ENCODE measurements around the gene MAP3K14. TPM values are rescaled to one million over a fixed set of nuclear protein-coding genes. Genes with fewer than 3 reads are reported as not detected.

MAP3K14 gene
- total RNA-seq, 1 donor from 2014 or later = 0.34 TPM

DNA sequence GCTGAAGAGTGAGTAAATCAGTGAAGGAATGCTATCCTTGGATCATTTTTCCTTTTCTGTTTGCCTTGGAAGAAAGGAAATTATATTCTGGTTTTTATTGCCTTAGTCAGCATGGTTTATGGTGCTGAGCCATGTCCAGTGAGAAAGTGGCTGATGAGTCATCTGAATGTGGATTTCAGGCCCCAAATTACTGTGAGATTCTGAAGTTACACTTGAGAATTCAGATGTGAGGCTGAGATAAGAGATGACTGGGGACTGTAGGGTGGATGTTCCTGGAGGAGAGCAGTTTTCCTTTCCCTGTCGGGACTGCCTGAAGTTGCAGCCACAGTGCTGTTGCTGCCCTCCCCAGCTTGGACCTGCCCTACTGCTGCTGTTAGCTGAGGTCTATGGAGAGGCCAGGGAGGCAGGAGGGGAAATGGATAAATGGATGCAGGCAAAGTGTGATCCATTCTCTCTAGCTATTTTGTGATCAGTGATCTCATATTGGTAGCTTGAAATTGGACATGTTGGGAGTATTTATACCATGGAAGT lies 4.2 kb upstream of the MAP3K14 start:
- no peak overlapping the region for H3K4me3 ChIP-seq
- H2AFZ ChIP-seq (replicated peaks) = no peak overlapping the region
- H3K27ac Mint-ChIP-seq = peak overlapping the region; percentile 46
- H3K4me2 ChIP-seq = no peak overlapping the region
- H3K9me3 ChIP-seq (ENCODE audit: low read depth) = no peaks in the 10 kb centered on the region
- H3K9ac ChIP-seq = no peak overlapping the region
- no peaks in the 10 kb centered on the region for H3K27me3 ChIP-seq
- H3K4me1 ChIP-seq = peaks cover 7% of the 10 kb centered on the region
- no peak for TF ChIP-seq EZH2phosphoT487 (IDR thresholded peaks at IDR 0.05)
- TF ChIP-seq EZH2 (IDR thresholded peaks at IDR 0.05) = no peak
- TF ChIP-seq, protein P1, sequence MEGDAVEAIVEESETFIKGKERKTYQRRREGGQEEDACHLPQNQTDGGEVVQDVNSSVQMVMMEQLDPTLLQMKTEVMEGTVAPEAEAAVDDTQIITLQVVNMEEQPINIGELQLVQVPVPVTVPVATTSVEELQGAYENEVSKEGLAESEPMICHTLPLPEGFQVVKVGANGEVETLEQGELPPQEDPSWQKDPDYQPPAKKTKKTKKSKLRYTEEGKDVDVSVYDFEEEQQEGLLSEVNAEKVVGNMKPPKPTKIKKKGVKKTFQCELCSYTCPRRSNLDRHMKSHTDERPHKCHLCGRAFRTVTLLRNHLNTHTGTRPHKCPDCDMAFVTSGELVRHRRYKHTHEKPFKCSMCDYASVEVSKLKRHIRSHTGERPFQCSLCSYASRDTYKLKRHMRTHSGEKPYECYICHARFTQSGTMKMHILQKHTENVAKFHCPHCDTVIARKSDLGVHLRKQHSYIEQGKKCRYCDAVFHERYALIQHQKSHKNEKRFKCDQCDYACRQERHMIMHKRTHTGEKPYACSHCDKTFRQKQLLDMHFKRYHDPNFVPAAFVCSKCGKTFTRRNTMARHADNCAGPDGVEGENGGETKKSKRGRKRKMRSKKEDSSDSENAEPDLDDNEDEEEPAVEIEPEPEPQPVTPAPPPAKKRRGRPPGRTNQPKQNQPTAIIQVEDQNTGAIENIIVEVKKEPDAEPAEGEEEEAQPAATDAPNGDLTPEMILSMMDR (IDR thresholded peaks at IDR 0.05) = no peak
- H3K79me2 ChIP-seq (ENCODE audit: low read depth) = peaks cover 2% of the 10 kb centered on the region
- peaks cover 12% of the 10 kb centered on the region for H3K27me3 Mint-ChIP-seq (ENCODE audit: insufficient read depth, low read depth)
- no peaks in the 10 kb centered on the region for H3K9me3 Mint-ChIP-seq
- H3K4me3 Mint-ChIP-seq = no peak overlapping the region
- H3K27ac ChIP-seq = no peak overlapping the region
- peaks cover 4% of the 10 kb centered on the region for H4K20me1 ChIP-seq (ENCODE audit: low read depth)
- no peak for DNase-seq (ENCODE audit: low spot score)
- H3K4me1 Mint-ChIP-seq = peaks cover 32% of the 10 kb centered on the region
- H3K36me3 Mint-ChIP-seq = no peaks in the 10 kb centered on the region
- no peaks in the 10 kb centered on the region for H3K36me3 ChIP-seq
- H3F3A ChIP-seq (ENCODE audit: low read depth) = peaks cover 17% of the 10 kb centered on the region

DNA sequence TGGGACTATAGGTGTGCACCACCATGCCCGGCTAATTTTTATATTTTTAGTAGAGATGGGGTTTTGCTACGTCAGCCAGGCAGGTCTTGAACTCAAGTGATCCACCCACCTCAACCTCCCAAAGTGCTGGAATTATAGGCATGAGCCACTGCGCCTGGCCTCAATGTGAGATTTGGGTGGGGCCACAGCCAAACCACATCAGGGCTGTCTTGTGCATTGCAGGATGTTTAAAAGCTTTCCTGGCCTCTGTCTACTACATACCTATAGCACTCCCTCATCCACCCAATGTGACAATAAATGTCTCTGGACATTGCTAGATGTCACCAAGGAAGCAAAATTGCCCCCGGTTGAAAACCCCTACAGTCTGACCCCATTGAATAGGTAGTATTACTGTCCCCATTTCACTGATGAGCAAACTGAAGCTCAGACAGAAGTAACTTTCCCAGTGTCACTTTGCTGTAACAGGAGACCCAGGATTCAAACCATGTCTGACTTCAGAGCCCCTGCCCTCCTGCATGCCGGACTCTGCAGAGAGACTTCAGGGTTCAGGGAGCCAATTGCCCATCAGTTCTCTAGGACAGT lies 3.6 kb upstream of the MAP3K14 start:
- peaks cover 8% of the 10 kb centered on the region for H3K79me2 ChIP-seq (ENCODE audit: low read depth)
- Mint-ChIP-seq H3K4me1 (peaks cover 35% of the 10 kb centered on the region), H3K36me3 (peaks cover 2% of the 10 kb centered on the region), H3K9me3 (no peaks in the 10 kb centered on the region), H3K27ac (peak overlapping the region; percentile 46), H3K4me3 (peak overlapping the region; percentile 10), H3K27me3 (ENCODE audit: insufficient read depth, low read depth) (peaks cover 12% of the 10 kb centered on the region)
- H4K20me1 ChIP-seq (ENCODE audit: low read depth) = peaks cover 10% of the 10 kb centered on the region
- no peak overlapping the region for H3K27ac ChIP-seq
- H3F3A ChIP-seq (ENCODE audit: low read depth) = peaks cover 22% of the 10 kb centered on the region
- no peaks in the 10 kb centered on the region for H3K36me3 ChIP-seq
- no peak for DNase-seq (ENCODE audit: low spot score)
- H2AFZ ChIP-seq (replicated peaks) = no peak overlapping the region
- no peak overlapping the region for H3K9ac ChIP-seq
- no peak overlapping the region for H3K4me3 ChIP-seq
- H3K4me2 ChIP-seq = no peak overlapping the region
- H3K9me3 ChIP-seq (ENCODE audit: low read depth) = no peaks in the 10 kb centered on the region
- H3K4me1 ChIP-seq = peaks cover 12% of the 10 kb centered on the region
- TF ChIP-seq EZH2 (IDR thresholded peaks at IDR 0.05) = no peak
- TF ChIP-seq, protein P1 (IDR thresholded peaks at IDR 0.05) = no peak
- no peak for TF ChIP-seq EZH2phosphoT487 (IDR thresholded peaks at IDR 0.05)
- no peaks in the 10 kb centered on the region for H3K27me3 ChIP-seq

DNA sequence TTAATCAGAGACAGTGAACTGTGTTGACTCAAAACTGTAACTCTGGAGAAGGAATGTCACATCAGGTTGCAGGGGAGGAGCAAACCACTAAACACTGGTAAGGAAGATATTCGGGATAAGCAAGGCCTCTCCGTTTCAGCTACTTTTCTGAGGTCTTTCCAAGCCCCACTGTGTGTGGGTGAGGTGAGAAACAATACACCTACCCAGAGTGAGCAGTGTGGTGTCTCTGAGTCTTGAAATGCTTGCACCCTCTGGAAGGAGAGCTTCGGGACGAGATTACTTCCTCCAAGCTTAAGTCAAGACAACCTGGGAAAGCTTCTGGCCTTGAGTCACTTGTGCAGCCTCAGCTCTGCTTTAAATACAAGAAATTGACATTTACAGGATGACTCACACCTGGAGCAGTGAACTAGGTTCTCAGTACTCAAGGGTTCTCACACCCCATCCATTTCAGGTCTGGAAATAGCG lies 2.5 kb upstream of the MAP3K14 start:
- H3K4me3 Mint-ChIP-seq = peak overlapping the region; percentile 62
- peaks cover 22% of the 10 kb centered on the region for H3F3A ChIP-seq (ENCODE audit: low read depth)
- H3K79me2 ChIP-seq (ENCODE audit: low read depth) = peaks cover 19% of the 10 kb centered on the region
- H3K9me3 Mint-ChIP-seq = no peaks in the 10 kb centered on the region
- H3K27me3 Mint-ChIP-seq (ENCODE audit: insufficient read depth, low read depth) = peaks cover 9% of the 10 kb centered on the region
- peaks cover 2% of the 10 kb centered on the region for H3K36me3 Mint-ChIP-seq
- H3K36me3 ChIP-seq = no peaks in the 10 kb centered on the region
- DNase-seq (ENCODE audit: low spot score) = no peak
- peaks cover 21% of the 10 kb centered on the region for H4K20me1 ChIP-seq (ENCODE audit: low read depth)
- no peak overlapping the region for H3K27ac Mint-ChIP-seq
- no peaks in the 10 kb centered on the region for H3K27me3 ChIP-seq
- no peaks in the 10 kb centered on the region for H3K9me3 ChIP-seq (ENCODE audit: low read depth)
- peaks cover 14% of the 10 kb centered on the region for H3K4me1 ChIP-seq
- H2AFZ ChIP-seq (replicated peaks) = no peak overlapping the region
- no peak overlapping the region for H3K9ac ChIP-seq
- H3K4me3 ChIP-seq = no peak overlapping the region
- peaks cover 46% of the 10 kb centered on the region for H3K4me1 Mint-ChIP-seq
- H3K27ac ChIP-seq = no peak overlapping the region
- no peak for TF ChIP-seq EZH2phosphoT487 (IDR thresholded peaks at IDR 0.05)
- TF ChIP-seq, protein P1 (IDR thresholded peaks at IDR 0.05) = no peak
- H3K4me2 ChIP-seq = no peak overlapping the region

All from neural progenitor cell (in vitro differentiated cells).